Smooth muscle cell (in vitro differentiated cells): ENCODE measurements around the gene KCNH2. TPM values are rescaled to one million over a fixed set of nuclear protein-coding genes. Genes with fewer than 3 reads are reported as not detected.

Source experiments
- DNase-seq: peaks from one replicate; lab custom pipeline; 2025; ENCODE audit not compliant: unreplicated experiment; lab: John Stamatoyannopoulos, UW
- H2AFZ ChIP-seq: fragments of 200-600 bp; sonication (generic); 2 replicates; pipeline ENCODE4 v1.6.0; 2016; ENCODE audit warnings: antibody characterized with exemption, low read depth, mild to moderate bottlenecking
- H3F3A ChIP-seq: fragments of 200-600 bp; sonication (generic); 2 replicates; pipeline ENCODE4 v1.6.0; 2017; ENCODE audit warnings: antibody characterized with exemption, low read depth
- H3K27ac ChIP-seq: fragments of 200-600 bp; sonication (generic); 2 replicates; pipeline ENCODE4 v1.5.1; 2016; ENCODE audit warnings: low read depth, mild to moderate bottlenecking
- H3K27me3 ChIP-seq: fragments of 200-600 bp; sonication (generic); 2 replicates; pipeline ENCODE4 v1.6.1; 2016; ENCODE audit warnings: low read depth, mild to moderate bottlenecking
- H3K36me3 ChIP-seq: fragments of 200-600 bp; sonication (generic); 2 replicates; pipeline ENCODE4 v1.5.1; 2016; ENCODE audit warnings: low read depth
- H3K4me1 ChIP-seq: fragments of 200-600 bp; sonication (generic); 2 replicates; pipeline ENCODE4 v1.5.1; 2016; ENCODE audit warnings: low read depth
- H3K4me2 ChIP-seq: fragments of 200-600 bp; sonication (generic); 2 replicates; pipeline ENCODE4 v1.6.0; 2016; ENCODE audit warnings: mild to moderate bottlenecking
- H3K4me3 ChIP-seq: fragments of 200-600 bp; sonication (generic); 2 replicates; pipeline ENCODE4 v1.5.1; 2016; ENCODE audit warnings: mild to moderate bottlenecking
- H3K79me2 ChIP-seq: fragments of 200-600 bp; sonication (generic); 2 replicates; pipeline ENCODE4 v1.6.0; 2016; ENCODE audit warnings: low read depth, mild to moderate bottlenecking
- H3K9ac ChIP-seq: fragments of 200-600 bp; sonication (generic); 2 replicates; pipeline ENCODE4 v1.6.0; 2016; ENCODE audit warnings: low read depth
- H3K9me3 ChIP-seq: fragments of 200-600 bp; sonication (generic); replicated peaks from 2 replicates; pipeline ENCODE4 v1.5.1; 2016; ENCODE audit warnings: low read depth
- H4K20me1 ChIP-seq: fragments of 200-600 bp; sonication (generic); 2 replicates; pipeline ENCODE4 v1.6.0; 2016; ENCODE audit warnings: low read depth
- CTCF ChIP-seq: fragments of 200-600 bp; sonication (generic); IDR thresholded peaks from 2 replicates; pipeline ENCODE4 v1.5.1; 2017; ENCODE audit warnings: borderline replicate concordance, mild to moderate bottlenecking, antibody characterized with exemption; ENCODE audit not compliant: insufficient read depth, poor library complexity, severe bottlenecking
- WGBS: methylation state at CpG from one replicate; pipeline ENCODE4 v1.1.7; 2016; ENCODE audit warnings: low lambda C conversion rate; 5-methylcytosine and 5-hydroxymethylcytosine counted together
- polyA plus RNA-seq: library from polyadenylated mRNA; unstranded; fragments of >200 nt; fragmentation: Nextera tagmentation; extraction: Ambion mirVana; gene quantifications from 2 replicates; pipeline ENCODE4 v1.2.1, GENCODE V29; 2016
- total RNA-seq: library from RNA; depleted of rRNA; stranded (reverse); fragments of >200 nt; gene quantifications from 2 replicates; pipeline ENCODE4 v1.2.3, GENCODE V29; 2014

KCNH2 gene
- total and polyA plus RNA-seq, 2 experiments from 2014 or later = 12.9 to 37.7 TPM

GRCh38 chr7:150902078-150903033 lies 75.8 kb downstream of the KCNH2 start:
- Histone ChIP-seq H4K20me1 (no peaks in the 10 kb centered on the region), H3K4me3 (no peak overlapping the region), H3K4me2 (no peak overlapping the region), H3K27ac (no peak overlapping the region), H3F3A (no peaks in the 10 kb centered on the region), H3K9ac (no peak overlapping the region), H3K36me3 (no peaks in the 10 kb centered on the region), H3K27me3 (peaks cover 13% of the 10 kb centered on the region), H3K79me2 (no peaks in the 10 kb centered on the region), H3K9me3 (no peaks in the 10 kb centered on the region), H3K4me1 (no peaks in the 10 kb centered on the region), H2AFZ (no peak overlapping the region)
- DNase-seq = no peak
- WGBS = 86% methylated on average over 14 of the region's 14 CpGs
- TF ChIP-seq CTCF = no peak

- Histone ChIP-seq H3K9ac (no peak overlapping the region), H3K4me3 (no peak overlapping the region), H3K36me3 (no peaks in the 10 kb centered on the region), H2AFZ (no peak overlapping the region), H3F3A (no peaks in the 10 kb centered on the region), H3K79me2 (no peaks in the 10 kb centered on the region), H4K20me1 (no peaks in the 10 kb centered on the region), H3K9me3 (no peaks in the 10 kb centered on the region), H3K27ac (no peak overlapping the region), H3K4me1 (no peaks in the 10 kb centered on the region), H3K4me2 (no peak overlapping the region), H3K27me3 (peaks cover 13% of the 10 kb centered on the region)
- TF ChIP-seq CTCF = no peak
- no peak for DNase-seq
- WGBS = 76% methylated on average over 15 of the region's 15 CpGs
Observed at GRCh38 chr7:150901160-150902035, 76.7 kb downstream of the KCNH2 start.

GRCh38 chr7:150900675-150901074 lies 77.4 kb downstream of the KCNH2 start:
- no peak for DNase-seq
- 83% methylated on average over 8 of the region's 8 CpGs for WGBS
- Histone ChIP-seq H3K4me2 (no peak overlapping the region), H2AFZ (no peak overlapping the region), H3K4me3 (no peak overlapping the region), H3K36me3 (no peaks in the 10 kb centered on the region), H3K9ac (no peak overlapping the region), H3K27ac (no peak overlapping the region), H3K9me3 (no peaks in the 10 kb centered on the region), H4K20me1 (no peaks in the 10 kb centered on the region), H3K27me3 (peaks cover 7% of the 10 kb centered on the region), H3K4me1 (no peaks in the 10 kb centered on the region), H3K79me2 (no peaks in the 10 kb centered on the region), H3F3A (no peaks in the 10 kb centered on the region)
- no peak for TF ChIP-seq CTCF
